A549 (cell line): ENCODE data around the gene RIMBP2. TPM values are rescaled to one million over a fixed set of nuclear protein-coding genes. Genes with fewer than 3 reads are reported as not detected.

Source experiments
- ATAC-seq, 2 experiments: fragments of 200-7000 bp in 1 of 2; fragments of >200 bp in 1 of 2; cut with Nextera tagmentation in 1 of 2; cut with Tn5 transposase in 1 of 2; 3 replicates each; pipeline versions ENCODE4 v1.8.0 to v1.9.1; 2018 to 2020; ENCODE audit warnings: mild to moderate bottlenecking in 1 of 2, moderate library complexity in 1 of 2
- CTCF ChIA-PET: fragments of 300-600 bp; sonication (Branson Sonifier 250); formaldehyde crosslinking; extraction: SDS; loops from one replicate; lab custom pipeline; 2021; ENCODE audit warnings: antibody characterized with exemption, inconsistent platforms; lab: Yijun Ruan, JAX
- POLR2A ChIA-PET: fragments of 350-600 bp; formaldehyde crosslinking; extraction: SDS; loops from one replicate; lab custom pipeline; 2021; ENCODE audit warnings: antibody characterized with exemption, inconsistent platforms; lab: Yijun Ruan, JAX
- DNase-seq, 2 experiments: peaks; one replicate each; pipeline versions ENCODE4 v3.0.0 to v3.0.0-alpha.2; 2011 to 2016; ENCODE audit warnings: low read depth in 1 of 2, low spot score in 1 of 2
- FAIRE-seq: peaks from 2 replicates; lab custom pipeline; 2011; peaks lifted over from hg19 to GRCh38; lab: Jason Lieb, UNC
- H3K27ac ChIP-seq, 2 experiments: fragments of >200 bp; sonication (Bioruptor Twin); formaldehyde crosslinking; 3 replicates each; pipeline ENCODE4 v1.5.1; 2016 to 2017
- H3K4me1 ChIP-seq: fragments of >200 bp; sonication (Bioruptor Twin); formaldehyde crosslinking; 3 replicates; pipeline ENCODE4 v1.6.1; 2016
- H3K4me2 ChIP-seq: fragments of >200 bp; sonication (Bioruptor Twin); formaldehyde crosslinking; 3 replicates; pipeline ENCODE4 v1.6.1; 2016
- H3K4me3 ChIP-seq: fragments of >200 bp; sonication (Bioruptor Twin); formaldehyde crosslinking; 3 replicates; pipeline ENCODE4 v1.5.1; 2016
- H3K9me3 ChIP-seq: fragments of >200 bp; sonication (Bioruptor Twin); formaldehyde crosslinking; 3 replicates; pipeline ENCODE4 v1.6.1; 2016
- CHD4 ChIP-seq: fragments of 200-600 bp; sonication (generic); IDR thresholded peaks from 2 replicates; pipeline ENCODE4 v1.6.1; 2016; ENCODE audit warnings: antibody characterized with exemption, mild to moderate bottlenecking, borderline replicate concordance
- CTCF ChIP-seq: fragments of >200 bp; sonication (Bioruptor Twin); formaldehyde crosslinking; IDR thresholded peaks from 3 replicates; pipeline ENCODE4 v1.5.1; 2016
- EHF ChIP-seq: fragments of 250-450 bp; sonication (Bioruptor Pico); IDR thresholded peaks from 2 replicates; pipeline ENCODE4 v1.5.0; 2020; ENCODE audit warnings: mild to moderate bottlenecking
- ELK1 ChIP-seq: fragments of 150-350 bp; IDR thresholded peaks from 2 replicates; pipeline ENCODE4 v1.6.1; 2014; ENCODE audit warnings: low read depth, mild to moderate bottlenecking, low read length
- FOSB ChIP-seq: fragments of 250-450 bp; sonication (Bioruptor Pico); IDR thresholded peaks from 2 replicates; pipeline ENCODE4 v1.5.0; 2020; ENCODE audit warnings: mild to moderate bottlenecking, moderate library complexity
- FOXS1 ChIP-seq: fragments of 250-450 bp; sonication (Bioruptor Pico); IDR thresholded peaks from 2 replicates; pipeline ENCODE4 v1.5.0; 2020; ENCODE audit warnings: mild to moderate bottlenecking, moderate library complexity
- GATA3 ChIP-seq: IDR thresholded peaks from 2 replicates; pipeline ENCODE4 v1.6.1; 2012; ENCODE audit warnings: borderline replicate concordance
- HOXA7 ChIP-seq: fragments of 250-450 bp; sonication (Bioruptor Pico); IDR thresholded peaks from 2 replicates; pipeline ENCODE4 v1.5.0; 2020; ENCODE audit warnings: mild to moderate bottlenecking, moderate library complexity
- HOXB13 ChIP-seq: fragments of 250-450 bp; sonication (Bioruptor Pico); IDR thresholded peaks from 2 replicates; pipeline ENCODE4 v1.5.0; 2020; ENCODE audit warnings: low read depth, mild to moderate bottlenecking, moderate library complexity
- HOXB5 ChIP-seq: fragments of 250-450 bp; sonication (Bioruptor Pico); IDR thresholded peaks from 2 replicates; pipeline ENCODE4 v1.5.0; 2020; ENCODE audit warnings: mild to moderate bottlenecking, moderate library complexity
- MAFK ChIP-seq: fragments of 450-650 bp; IDR thresholded peaks from 2 replicates; pipeline ENCODE4 v1.6.1; 2014; ENCODE audit not compliant: partially characterized antibody
- MAX ChIP-seq: IDR thresholded peaks from 2 replicates; pipeline ENCODE4 v1.6.1; 2012
- MAZ ChIP-seq: fragments of 150-350 bp; IDR thresholded peaks from 2 replicates; pipeline ENCODE4 v1.6.1; 2014; ENCODE audit warnings: antibody characterized with exemption, low read depth, low read length, borderline replicate concordance
- NPAS2 ChIP-seq: fragments of 250-450 bp; sonication (Bioruptor Pico); IDR thresholded peaks from 2 replicates; pipeline ENCODE4 v1.8.0; 2022; ENCODE audit warnings: mild to moderate bottlenecking, moderate library complexity, borderline replicate concordance
- NR3C1 ChIP-seq: fragments of >200 bp; sonication (Bioruptor Twin); formaldehyde crosslinking; IDR thresholded peaks from 3 replicates; pipeline ENCODE4 v1.6.1; 2017
- PBX3 ChIP-seq: IDR thresholded peaks from 2 replicates; pipeline ENCODE4 v1.6.1; 2012
- POLR2AphosphoS2 ChIP-seq: conservative IDR thresholded peaks from 2 replicates; pipeline ENCODE4 v1.6.1; 2012; ENCODE audit warnings: low read length, improper control_type of control experiment, inconsistent platforms
- RAD21 ChIP-seq, 2 experiments: fragments of >200 bp in 1 of 2; sonication (Bioruptor Twin) in 1 of 2; formaldehyde crosslinking in 1 of 2; IDR thresholded peaks in 1 of 2; conservative IDR thresholded peaks in 1 of 2; 2 replicates in 1 of 2; 3 replicates in 1 of 2; pipeline ENCODE4 v1.6.1; 2012 to 2018; ENCODE audit warnings: inconsistent platforms in 1 of 2
- RCOR1 ChIP-seq: fragments of 150-350 bp; IDR thresholded peaks from 2 replicates; pipeline ENCODE4 v1.6.1; 2014; ENCODE audit warnings: antibody characterized with exemption, low read length, low read depth
- RNF2 ChIP-seq: fragments of 200-600 bp; sonication (generic); IDR thresholded peaks from 2 replicates; pipeline ENCODE4 v1.6.1; 2016; ENCODE audit warnings: low read depth, mild to moderate bottlenecking, antibody characterized with exemption, moderate library complexity, borderline replicate concordance
- SREBF2 ChIP-seq: fragments of 450-650 bp; IDR thresholded peaks from 2 replicates; pipeline ENCODE4 v1.6.1; 2014; ENCODE audit warnings: mild to moderate bottlenecking, moderate library complexity
- TFCP2L1 ChIP-seq: fragments of 250-450 bp; sonication (Bioruptor Pico); IDR thresholded peaks from 2 replicates; pipeline ENCODE4 v1.5.0; 2021; ENCODE audit warnings: mild to moderate bottlenecking
- USF2 ChIP-seq: fragments of 450-650 bp; IDR thresholded peaks from 2 replicates; pipeline ENCODE4 v1.6.1; 2014; ENCODE audit warnings: antibody characterized with exemption
- ZFP36 ChIP-seq: fragments of 450-650 bp; IDR thresholded peaks from 2 replicates; pipeline ENCODE4 v1.6.1; 2014; ENCODE audit warnings: borderline replicate concordance; ENCODE audit not compliant: partially characterized antibody
- WGBS: methylation state at CpG from one replicate; pipeline ENCODE4 v1.1.6; 2017; ENCODE audit errors: missing lambda C conversion rate; 5-methylcytosine and 5-hydroxymethylcytosine counted together
- polyA plus RNA-seq, 4 experiments: library from polyadenylated mRNA; depleted of rRNA in 3 of 4; stranded (reverse); fragments of >200 nt; fragmentation: RNase III in 1 of 4; extraction: RNeasy Plus Mini Kit Qiagen cat#74134 plus additional on column Dnase treatment in 1 of 4; gene quantifications; 2 replicates in 3 of 4; 3 replicates in 1 of 4; pipeline ENCODE4 v1.2.3, GENCODE V29; 2011 to 2017

RIMBP2 gene
- polyA plus RNA-seq, 2 of the 4 experiments (the other 2 are of a cell fraction): not detected

GRCh38 chr12:130664772-130665171 lies 51.3 kb downstream of the RIMBP2 start:
- no peak overlapping the region for H3K4me2 ChIP-seq
- peaks cover 8% of the 10 kb centered on the region; the same call in 1 of the 3 replicates for H3K9me3 ChIP-seq
- DNase-seq: no peak
- H3K4me3 ChIP-seq: no peak overlapping the region
- TF ChIP-seq TFCP2L1 (no peak), RCOR1 (no peak), EHF (CRISPR knock-in tag) (no peak), ELK1 (no peak), PBX3 (no peak), HOXB13 (CRISPR knock-in tag) (no peak), NPAS2 (no peak), RNF2 (no peak), HOXB5 (CRISPR knock-in tag) (no peak), MAX (no peak)
- TF ChIP-seq, all 56 proteins: peak for 0
- H3K27ac ChIP-seq: no peak overlapping the region
- CTCF ChIA-PET: no interaction called here
- POLR2A ChIA-PET: no interaction called here
- H3K4me1 ChIP-seq: 0 out of 3 replicates have a peak, but pooled peaks cover 3% of the 10 kb centered on the region
- FAIRE-seq: no peak
- 24% methylated on average over 8 of the region's 8 CpGs for whole genome bisulfite sequencing
- no peak for ATAC-seq

- FAIRE-seq: no peak
- H3K4me1 ChIP-seq: 0 out of 3 replicates have a peak, but pooled peaks cover 3% of the 10 kb centered on the region
- ATAC-seq: no peak
- TF ChIP-seq SREBF2 (no peak), CHD4 (no peak), MAZ (no peak), ZFP36 (no peak), HOXA7 (no peak), CTCF (no peak), POLR2AphosphoS2 (no peak), RAD21 (conservative IDR thresholded peaks at IDR 0.05 in 1 of 2, IDR thresholded peaks at IDR 0.05 in 1 of 2) (no peak), MAFK (no peak), GATA3 (no peak), USF2 (no peak), NR3C1 (no peak), FOSB (no peak), FOXS1 (no peak)
- no peak overlapping the region for H3K27ac ChIP-seq
- H3K4me3 ChIP-seq: no peak overlapping the region
- CTCF ChIA-PET: no interaction called here
- no peak for DNase-seq
- peaks cover 8% of the 10 kb centered on the region; the same call in 1 of the 3 replicates for H3K9me3 ChIP-seq
- no peak overlapping the region for H3K4me2 ChIP-seq
- WGBS: 52% methylated on average over 20 of the region's 20 CpGs
- POLR2A ChIA-PET: no interaction called here
These were observed 51.8 kb downstream of the RIMBP2 start for GRCh38 chr12:130664252-130664651.
